NCI-H526 (cell line): Measurements from ENCODE around the gene LAGE3.
"Not testable (repeated sequence)": the region's sequence is repeated elsewhere in the genome, so short reads cannot be mapped to it uniquely, and the experiment has no call there.

Source experiments
- DNase-seq, 2 experiments: peaks; one replicate each; lab custom pipeline; 2025; lab: John Stamatoyannopoulos, UW

The LAGE3 gene

DNA sequence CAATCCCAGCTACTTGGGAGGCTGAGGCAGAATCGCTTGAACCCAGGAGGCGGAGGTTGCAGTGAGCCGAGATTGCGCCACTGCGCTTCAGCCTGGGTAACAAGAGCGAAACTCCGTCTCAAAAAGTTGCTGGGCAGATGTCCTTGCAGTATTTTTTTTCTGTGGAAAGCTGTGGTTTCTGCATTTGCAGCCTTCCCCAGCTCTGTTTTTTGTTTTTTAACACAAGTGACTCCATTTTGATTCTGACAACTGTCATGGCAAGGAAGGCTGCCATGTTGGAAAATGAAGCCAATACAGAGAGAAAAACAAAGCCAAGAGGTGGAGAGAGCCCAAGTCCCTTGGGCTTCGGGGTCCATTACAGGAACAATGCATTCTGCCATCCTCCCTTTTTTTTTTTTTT, 23.0 kb upstream of the LAGE3 start:
- no peak for DNase-seq

GRCh38 chrX:154501423-154501822, 22.3 kb upstream of the LAGE3 start:
- not testable (repeated sequence) for DNase-seq

- DNase-seq: not testable (repeated sequence)
These were observed 17.6 kb upstream of the LAGE3 start for GRCh38 chrX:154496591-154497137.

- DNase-seq: no peak
These were observed 16.4 kb upstream of the LAGE3 start for GRCh38 chrX:154495472-154495922.

- no peak for DNase-seq
These were observed 15.6 kb upstream of the LAGE3 start for GRCh38 chrX:154494715-154495114.

DNA sequence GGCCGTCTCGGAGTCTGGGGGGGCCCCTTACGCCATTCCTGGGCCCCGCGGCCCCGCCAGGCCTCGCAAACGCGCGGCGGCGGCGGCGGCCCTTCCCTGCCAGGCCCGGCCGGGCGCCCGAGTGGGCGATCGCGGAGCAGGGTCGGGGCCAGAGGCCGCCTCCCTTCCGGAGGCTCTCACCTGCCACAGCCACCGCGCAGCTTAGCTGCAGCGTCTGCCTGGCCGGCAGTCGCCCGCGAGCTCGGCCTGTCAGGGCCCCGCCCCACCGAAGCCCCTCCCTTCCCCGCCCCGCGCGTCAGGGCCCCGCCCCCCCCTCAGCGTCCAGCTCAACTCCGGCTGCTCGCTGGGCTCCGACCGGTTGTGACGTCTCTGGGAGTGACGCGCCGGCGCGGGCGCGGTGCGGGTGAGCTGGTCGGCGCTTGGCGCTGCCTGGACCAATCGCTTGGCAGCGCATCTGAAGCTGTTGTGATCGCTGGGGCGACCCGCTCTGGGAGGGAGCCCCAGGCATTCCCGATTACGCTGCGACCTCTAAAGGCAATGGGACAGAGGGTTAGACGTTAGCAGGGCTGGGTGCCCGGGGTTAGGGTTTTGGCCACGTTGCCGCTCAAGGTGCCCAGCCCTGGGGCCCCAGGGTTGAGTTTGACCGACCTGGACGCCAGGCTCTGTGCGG, 11.5 kb upstream of the LAGE3 start, which contains the start of gene SLC10A3:
SLC10A3 (minus strand) TSS at position 216 of the 670 bp plus-strand sequence. CDS start 1,689 bp downstream, outside the sequence.
- DNase-seq: peak; percentile 94 to 99

- peak in 1 of 2 experiments; percentile 50 for DNase-seq
These were observed 10.9 kb upstream of the LAGE3 start for GRCh38 chrX:154490021-154490413.

DNA sequence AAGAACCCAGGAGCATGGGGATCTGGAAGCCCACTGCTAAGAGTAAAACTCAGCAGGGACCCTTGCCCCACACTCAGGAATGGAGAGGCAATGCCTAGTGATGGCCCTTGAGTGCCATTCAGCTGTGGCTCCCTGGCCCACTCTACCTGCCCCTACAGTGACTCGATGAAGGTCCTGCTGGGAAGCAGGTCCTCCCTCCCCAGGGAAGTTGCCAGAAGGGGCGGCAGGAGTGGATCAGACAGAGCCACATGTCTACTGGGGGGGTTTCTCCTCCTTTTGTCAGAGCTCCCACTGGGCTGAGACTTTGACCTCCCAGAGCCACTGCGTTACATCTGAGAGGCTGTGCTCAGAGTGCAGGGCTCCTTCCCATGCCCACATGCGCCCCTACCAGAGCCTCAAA, 10.1 kb upstream of the LAGE3 start:
- no peak for DNase-seq

DNA sequence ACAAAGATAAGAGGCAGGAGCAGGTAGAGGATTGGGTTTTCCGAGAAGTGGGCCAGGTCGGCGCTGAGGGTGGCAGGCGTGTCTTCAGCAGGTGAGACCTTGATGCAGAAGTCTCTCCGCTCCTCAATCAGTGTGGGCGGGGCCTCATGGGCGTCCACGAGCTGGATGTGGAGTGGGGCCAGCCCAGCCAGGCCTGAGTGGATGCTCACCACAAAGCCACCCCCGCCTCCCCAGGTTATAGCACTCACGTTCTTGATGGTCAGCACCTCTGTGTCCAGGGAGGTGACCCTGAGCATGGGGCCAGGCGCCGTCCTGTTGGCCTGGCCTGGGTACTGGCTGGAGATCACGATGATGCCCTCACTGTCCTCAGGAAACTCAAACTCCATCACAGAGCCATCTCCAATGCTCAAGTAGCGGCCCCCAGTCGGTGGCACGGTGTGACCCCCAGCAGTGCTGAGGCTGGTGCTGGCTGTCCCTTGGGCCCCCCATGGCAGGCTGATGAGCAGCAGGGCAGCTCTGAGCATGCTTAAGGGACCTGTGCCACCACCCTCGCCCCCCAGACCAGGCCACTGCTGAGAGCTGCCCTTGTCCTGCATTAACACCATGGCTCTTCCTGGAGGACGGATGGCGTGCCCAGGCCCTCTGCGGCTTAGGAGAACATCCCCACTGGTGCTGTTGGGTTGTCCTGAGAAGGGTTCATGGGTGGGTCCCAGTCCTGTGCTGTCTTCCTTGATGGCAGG, 9.4 kb upstream of the LAGE3 start:
- DNase-seq: no peak

GRCh38 chrX:154487518-154488290, 8.6 kb upstream of the LAGE3 start:
- DNase-seq: no peak

GRCh38 chrX:154486396-154487207, 7.5 kb upstream of the LAGE3 start, which contains the start of gene UBL4A:
Gene UBL4A (minus strand): TSS chrX:154486615. CDS start chrX:154486584, 31 bp downstream.
- DNase-seq: peak; percentile 77 to 92

DNA sequence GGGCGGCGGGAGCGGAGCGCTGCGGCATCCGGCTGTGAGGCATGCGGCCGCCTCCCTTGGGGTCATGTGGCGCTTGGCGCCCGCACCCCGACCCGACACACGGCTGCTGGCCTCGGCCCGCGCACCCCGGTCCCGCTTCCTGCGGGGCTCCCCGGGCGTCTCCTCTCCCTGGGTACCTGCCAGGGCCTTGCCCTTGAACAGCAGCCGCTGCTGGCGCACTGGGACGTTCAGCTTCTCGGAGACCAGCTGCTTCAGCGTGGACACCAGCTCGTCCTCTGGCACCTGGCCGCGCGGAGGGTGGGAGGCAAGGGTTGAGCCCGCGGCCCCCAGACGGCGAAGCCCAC, 6.9 kb upstream of the LAGE3 start:
- DNase-seq: peak in 1 of 2 experiments; percentile 71

GRCh38 chrX:154485150-154486051, 6.3 kb upstream of the LAGE3 start:
- peak in 1 of 2 experiments; percentile 60 for DNase-seq

DNA sequence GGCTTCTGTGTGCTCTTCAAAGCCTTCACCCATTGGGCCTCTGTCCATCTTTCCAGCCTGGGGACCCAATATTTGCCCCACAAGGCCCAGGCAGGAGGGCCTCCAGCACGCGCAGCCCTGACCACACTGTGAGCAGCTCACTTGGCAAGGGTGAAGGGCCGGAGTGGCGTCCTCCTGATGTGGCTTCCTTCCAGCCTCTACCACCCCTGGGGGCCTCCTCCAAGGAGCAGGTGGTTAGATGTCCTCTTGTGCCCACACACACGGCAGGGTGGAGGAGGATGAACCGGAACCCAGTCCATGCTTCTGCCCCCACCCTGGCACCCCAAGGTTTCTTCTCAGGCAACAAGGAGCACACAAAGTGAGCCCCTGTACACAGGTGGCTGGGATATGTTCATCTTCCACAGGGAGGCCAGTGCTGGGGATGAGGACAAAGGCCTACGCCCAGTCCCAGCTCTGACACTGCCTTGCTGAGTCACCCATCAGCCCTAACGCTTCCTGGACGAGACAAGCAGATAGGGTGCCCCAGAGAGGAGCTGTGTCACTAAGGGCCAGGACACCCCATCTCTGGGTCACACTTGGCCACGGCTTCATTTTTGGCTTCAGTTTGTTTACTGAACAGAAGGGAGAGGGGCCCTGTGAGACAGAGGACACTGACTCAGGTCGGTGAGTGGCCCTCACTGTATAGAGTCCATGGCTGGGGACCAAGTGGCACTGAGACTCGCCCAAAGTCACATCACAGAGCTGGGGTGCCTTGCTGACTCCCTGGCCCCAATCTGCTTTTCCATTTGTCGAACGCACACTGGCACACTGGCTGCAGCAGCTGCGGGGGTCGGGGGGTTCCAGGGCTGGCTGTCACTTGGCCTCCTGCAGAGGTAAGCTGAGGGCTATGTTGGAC, 5.4 kb upstream of the LAGE3 start:
- DNase-seq: no peak

DNA sequence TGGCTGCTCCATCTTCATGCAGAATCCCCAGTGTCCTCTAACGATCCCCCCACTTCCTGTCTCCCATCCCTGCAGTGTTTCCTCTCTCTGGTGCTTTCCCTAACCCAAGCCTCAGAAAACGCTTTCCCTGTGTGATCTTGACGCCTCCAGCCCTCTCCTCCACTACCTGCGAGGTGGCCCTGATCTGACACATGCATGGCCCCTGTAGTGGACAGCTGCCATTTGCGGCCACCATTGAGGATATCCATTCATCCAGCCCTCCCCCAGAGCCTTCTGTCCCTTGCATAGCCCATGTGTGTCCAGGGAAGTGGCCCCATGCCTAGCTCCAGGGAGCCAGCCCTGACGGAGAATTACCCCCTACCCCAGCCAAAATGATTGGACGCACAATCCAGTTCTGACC, 4.2 kb upstream of the LAGE3 start:
- DNase-seq: no peak

- no peak for DNase-seq
These were observed 3.7 kb upstream of the LAGE3 start for GRCh38 chrX:154482786-154483185.

- DNase-seq: no peak
These were observed 3.0 kb upstream of the LAGE3 start for GRCh38 chrX:154481911-154482601.

DNA sequence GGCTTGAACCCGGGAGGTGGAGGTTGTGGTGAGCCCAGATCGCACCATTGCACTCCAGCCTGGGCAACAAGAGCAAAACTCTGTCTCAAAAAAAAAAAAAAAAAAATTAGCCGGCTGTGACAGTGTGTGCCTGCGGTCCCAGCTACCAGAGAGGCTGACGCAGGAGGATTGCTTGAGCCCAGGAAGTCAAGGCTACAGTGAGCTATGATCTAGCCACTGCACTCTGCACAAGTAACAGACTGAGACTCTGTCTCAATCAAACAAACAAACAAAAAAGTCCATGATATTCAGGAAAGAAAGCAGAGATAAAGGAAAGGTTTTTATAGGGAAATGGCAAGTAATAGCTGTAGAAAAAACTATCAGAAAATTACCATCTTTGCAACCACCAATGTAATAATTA, 2.1 kb upstream of the LAGE3 start:
- no peak for DNase-seq
